Common myeloid progenitor, CD34-positive (primary cell): ENCODE data around the gene SOX30.

Experiments
- CTCF ChIA-PET: fragments of 350-600 bp; sonication (Branson Sonifier 250); formaldehyde crosslinking; loops from one replicate; lab custom pipeline; 2021; ENCODE audit warnings: antibody characterized with exemption; lab: Charles Lee
- POLR2A ChIA-PET: fragments of 350-600 bp; sonication (Branson Sonifier 250); formaldehyde crosslinking; loops from one replicate; lab custom pipeline; 2021; ENCODE audit warnings: antibody characterized with exemption; lab: Charles Lee
- DNase-seq, 3 donors: peaks; one replicate each; pipeline versions ENCODE4 v3.0.0 to v3.0.0-alpha.2; 2013
- H3K27ac ChIP-seq, 2 experiments: 1 replicate in 1 of 2; 2 replicates in 1 of 2; pipeline ENCODE4 v1.7.0; 2013; ENCODE audit warnings: inconsistent platforms in 2 of 2, low read length in 2 of 2, mild to moderate bottlenecking in 2 of 2, low read depth in 1 of 2, moderate library complexity in 1 of 2; ENCODE audit not compliant: severe bottlenecking in 2 of 2, insufficient read depth in 1 of 2, poor library complexity in 1 of 2
- H3K27me3 ChIP-seq, 5 experiments: replicated peaks in 2 of 5; 1 replicate in 3 of 5; 2 replicates in 2 of 5; pipeline versions ENCODE4 v1.6.1 to v1.7.0; 2013; ENCODE audit warnings: low read length in 4 of 5, mild to moderate bottlenecking in 2 of 5, moderate library complexity in 2 of 5, inconsistent platforms in 1 of 5; ENCODE audit not compliant: insufficient read depth in 5 of 5, control insufficient read depth in 4 of 5
- H3K36me3 ChIP-seq, 4 experiments: 1 replicate in 2 of 4; 2 replicates in 2 of 4; pipeline versions ENCODE4 v1.6.1 to v1.7.0; 2013; ENCODE audit warnings: low read length in 3 of 4, control low read depth in 1 of 4, mild to moderate bottlenecking in 1 of 4; ENCODE audit not compliant: control insufficient read depth in 4 of 4, insufficient read depth in 4 of 4
- H3K4me1 ChIP-seq, 4 experiments: 1 replicate in 3 of 4; 2 replicates in 1 of 4; pipeline versions ENCODE4 v1.6.1 to v1.7.1; 2013; ENCODE audit warnings: low read length in 3 of 4, mild to moderate bottlenecking in 3 of 4, control low read depth in 1 of 4, inconsistent platforms in 1 of 4, moderate library complexity in 1 of 4; ENCODE audit not compliant: control insufficient read depth in 4 of 4, insufficient read depth in 4 of 4; ENCODE audit errors: control extremely low read depth in 1 of 4
- H3K4me3 ChIP-seq, 7 experiments: 1 replicate in 4 of 7; 2 replicates in 3 of 7; pipeline versions ENCODE4 v1.5.1 to v1.7.0; 2013; ENCODE audit warnings: mild to moderate bottlenecking in 7 of 7, low read length in 6 of 7, moderate library complexity in 6 of 7, inconsistent platforms in 2 of 7, low read depth in 2 of 7, control low read depth in 1 of 7; ENCODE audit not compliant: insufficient read depth in 4 of 7, control insufficient read depth in 1 of 7; ENCODE audit errors: extremely low read depth in 1 of 7
- H3K9me3 ChIP-seq, 5 experiments: 1 replicate in 4 of 5; 2 replicates in 1 of 5; pipeline versions ENCODE4 v1.6.1 to v1.7.1; 2013; ENCODE audit warnings: low read length in 4 of 5, mild to moderate bottlenecking in 2 of 5, inconsistent platforms in 1 of 5, low read depth in 1 of 5, moderate library complexity in 1 of 5; ENCODE audit not compliant: control insufficient read depth in 4 of 5, insufficient read depth in 2 of 5; ENCODE audit errors: control extremely low read depth in 1 of 5
- WGBS: methylation state at CpG from one replicate; pipeline ENCODE4 v1.1.5; 2013; ENCODE audit not compliant: insufficient coverage; 5-methylcytosine and 5-hydroxymethylcytosine counted together

Gene SOX30

GRCh38 chr5:157607371-157608161 is 44.7 kb downstream of the SOX30 start:
- POLR2A ChIA-PET = interaction anchor here (1.1 kb wide), 1 partner anchor 11 kb away, joined by 5 read pairs; no protein-coding TSS in a partner anchor
- H3K9me3 ChIP-seq = no peaks in the 10 kb centered on the region
- H3K27ac ChIP-seq = no peak overlapping the region
- no peaks in the 10 kb centered on the region for H3K27me3 ChIP-seq
- no peaks in the 10 kb centered on the region for H3K36me3 ChIP-seq
- DNase-seq = peak in 2 of 3 donors; percentile 68 to 81
- peaks cover 0 to 25% (median 6%) of the 10 kb centered on the region in 4 experiments for H3K4me1 ChIP-seq
- CTCF ChIA-PET = interaction anchor here (0.7 to 2.1 kb wide), 5 partner anchors 11 to 280 kb away, joined by 3 to 10 read pairs (median 4); no protein-coding TSS in a partner anchor
- H3K4me3 ChIP-seq = no peak overlapping the region
- WGBS = 45% methylated on average over 5 of the region's 7 CpGs

DNA sequence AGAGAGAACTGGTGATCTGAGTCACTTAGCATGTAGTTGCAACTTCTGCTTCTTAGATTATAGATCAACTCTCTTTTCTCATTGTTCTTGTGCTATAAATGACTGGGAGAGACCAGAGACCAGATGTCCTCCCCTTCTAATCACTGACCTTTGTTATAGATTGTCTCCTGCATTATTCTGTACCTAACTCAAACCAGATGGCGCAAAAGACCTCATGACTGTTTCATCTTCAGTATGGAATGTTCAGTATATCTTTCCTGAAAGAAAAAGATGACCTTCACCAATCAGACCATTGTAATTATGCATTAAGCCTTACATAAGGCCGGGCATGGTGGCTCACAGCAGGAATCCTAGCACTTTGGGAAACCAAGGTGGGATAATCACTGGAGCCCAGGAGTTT is 46.2 kb downstream of the SOX30 start:
- no peaks in the 10 kb centered on the region for H3K9me3 ChIP-seq
- no peak overlapping the region for H3K4me3 ChIP-seq
- POLR2A ChIA-PET = no interaction called here
- H3K27ac ChIP-seq = no peak overlapping the region
- no peaks in the 10 kb centered on the region for H3K36me3 ChIP-seq
- DNase-seq = no peak
- H3K27me3 ChIP-seq = no peaks in the 10 kb centered on the region
- CTCF ChIA-PET = no interaction called here
- H3K4me1 ChIP-seq = peaks cover 0 to 26% (median 6%) of the 10 kb centered on the region in 4 experiments
- WGBS = 100% methylated on average over 1 of the region's 2 CpGs

- POLR2A ChIA-PET = no interaction called here
- 98% methylated on average over 7 of the region's 12 CpGs for whole genome bisulfite sequencing
- Histone ChIP-seq H3K9me3 (no peaks in the 10 kb centered on the region), H3K4me1 (peaks cover 0 to 26% (median 4%) of the 10 kb centered on the region in 4 experiments), H3K36me3 (no peaks in the 10 kb centered on the region), H3K4me3 (no peak overlapping the region), H3K27ac (no peak overlapping the region), H3K27me3 (no peaks in the 10 kb centered on the region)
- CTCF ChIA-PET = interaction anchor here (1.3 kb wide), 1 partner anchor 9 kb away, joined by 3 read pairs; no protein-coding TSS in a partner anchor
- DNase-seq = peak in 2 of 3 donors; percentile 38 to 46
Observed at GRCh38 chr5:157603333-157604190, 48.7 kb downstream of the SOX30 start.

DNA sequence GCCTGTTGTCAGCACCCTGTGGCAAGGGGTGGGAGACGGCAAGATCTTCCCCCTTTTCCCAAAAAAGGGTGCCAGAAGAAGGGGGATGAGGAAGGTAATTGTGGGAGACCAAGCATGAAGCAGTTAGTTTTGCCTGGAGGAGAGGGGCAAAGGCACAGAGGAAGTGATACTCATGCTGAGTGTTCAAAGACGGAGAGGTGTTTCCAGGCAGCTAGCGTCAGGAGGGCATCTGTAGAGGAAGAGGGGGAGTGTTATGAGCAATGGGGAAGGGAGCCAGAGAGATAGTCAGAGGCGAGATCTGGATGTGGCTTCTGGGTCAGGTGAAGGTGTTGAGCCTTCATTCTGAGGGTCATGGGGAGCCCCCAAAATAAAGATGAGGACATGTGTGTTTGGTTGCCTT is 49.7 kb downstream of the SOX30 start:
- CTCF ChIA-PET = no interaction called here
- no peak for DNase-seq
- Histone ChIP-seq H3K36me3 (no peaks in the 10 kb centered on the region), H3K4me3 (no peak overlapping the region), H3K27me3 (no peaks in the 10 kb centered on the region), H3K27ac (no peak overlapping the region), H3K4me1 (peaks cover 0 to 22% (median under 1%) of the 10 kb centered on the region in 4 experiments), H3K9me3 (no peaks in the 10 kb centered on the region)
- 79% methylated on average over 4 of the region's 4 CpGs for WGBS
- POLR2A ChIA-PET = no interaction called here

- ChIA-PET POLR2A (no interaction called here), CTCF (no interaction called here)
- Histone ChIP-seq H3K27ac (no peak overlapping the region), H3K4me3 (no peak overlapping the region), H3K27me3 (no peaks in the 10 kb centered on the region), H3K9me3 (no peaks in the 10 kb centered on the region), H3K4me1 (peaks cover 0 to 27% (median 4%) of the 10 kb centered on the region in 4 experiments), H3K36me3 (no peaks in the 10 kb centered on the region)
- DNase-seq = no peak
- WGBS = 100% methylated on average over 1 of the region's 1 CpG
Observed at GRCh38 chr5:157600252-157600651, 52.0 kb downstream of the SOX30 start.

DNA sequence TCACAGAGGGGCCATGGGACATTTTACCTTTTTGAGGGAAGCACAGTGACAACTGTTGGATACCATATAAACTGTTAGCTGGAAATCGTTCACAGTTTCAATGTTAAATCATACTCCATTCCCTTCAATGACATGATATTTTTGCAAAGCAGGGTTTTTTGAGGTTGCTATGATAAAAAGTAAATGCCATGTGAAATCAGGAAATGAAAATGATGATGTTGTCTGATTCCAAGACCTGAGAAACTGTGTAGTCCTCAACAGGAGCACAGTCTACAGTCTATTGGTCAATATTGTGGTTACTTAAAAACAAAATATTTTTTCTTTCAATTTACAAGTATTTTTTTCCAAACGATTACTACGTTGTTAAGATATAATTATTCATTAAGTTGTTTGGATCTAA is 52.7 kb downstream of the SOX30 start:
- no peak for DNase-seq
- Histone ChIP-seq H3K27me3 (no peaks in the 10 kb centered on the region), H3K4me3 (no peak overlapping the region), H3K36me3 (no peaks in the 10 kb centered on the region), H3K4me1 (peaks cover 3 to 34% (median 7%) of the 10 kb centered on the region in 4 experiments), H3K27ac (no peak overlapping the region), H3K9me3 (no peaks in the 10 kb centered on the region)
- POLR2A ChIA-PET = no interaction called here
- WGBS = no CpG with 5 or more reads among the region's 3 CpGs
- CTCF ChIA-PET = no interaction called here
